ENCODE data around the gene STIP1.

The STIP1 gene

DNA sequence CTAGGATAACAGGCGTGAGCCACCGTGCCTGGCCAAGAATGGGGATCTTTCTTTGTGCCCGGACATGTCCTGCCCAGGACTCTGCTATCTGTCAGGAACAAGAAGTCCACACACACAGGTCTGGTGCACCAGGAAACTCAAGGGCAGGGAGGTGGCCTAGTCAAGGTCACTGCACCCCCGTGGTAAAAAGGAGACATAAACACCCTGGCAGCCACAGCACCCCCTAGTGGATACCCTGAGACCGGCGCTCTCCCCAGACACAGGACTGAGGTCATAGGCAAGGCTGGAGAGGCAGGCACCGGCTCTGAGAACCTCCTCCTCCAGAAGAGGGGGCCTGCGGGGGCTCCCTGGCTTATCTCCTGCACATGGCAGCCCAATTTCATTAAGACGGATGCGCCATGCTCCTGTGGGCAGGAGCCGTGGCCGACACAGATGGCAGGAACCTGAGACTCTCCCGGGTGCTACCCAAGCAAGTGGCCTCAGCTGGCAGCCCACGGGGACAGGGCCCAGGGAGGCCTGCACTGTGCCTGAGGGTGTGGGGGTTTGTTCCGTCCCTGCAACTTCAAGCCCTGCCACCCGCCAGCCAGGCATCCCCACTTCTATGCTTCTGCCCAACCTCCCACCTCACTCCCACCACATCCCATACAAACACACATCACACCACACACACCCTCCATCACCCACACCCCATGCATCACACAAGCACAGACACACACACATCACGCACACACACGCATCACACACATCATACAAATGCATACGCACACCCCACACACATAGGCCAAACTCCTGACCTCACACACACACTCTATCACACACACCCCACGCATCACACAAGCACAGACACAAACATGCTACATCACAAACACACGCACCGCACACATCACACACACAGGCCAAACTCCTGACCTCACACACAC lies 39.7 kb upstream of the STIP1 start:
- Histone ChIP-seq H4K91ac (ENCODE audit: low read length) (no peak overlapping the region), H2BK15ac (ENCODE audit: low read depth, poor library complexity, severe bottlenecking) (no peak overlapping the region), H2BK12ac (ENCODE audit: low read length in 2 of 2) (no peak overlapping the region), H2BK120ac (ENCODE audit: low read depth, low read length) (no peak overlapping the region), H3K23ac (ENCODE audit: low read length in 2 of 2) (no peak overlapping the region), H3K14ac (ENCODE audit: low read length in 2 of 2) (peak overlapping the region in 1 of 2 experiments; percentile 82), H3K9me3 (ENCODE audit: control insufficient read depth, low read length) (no peaks in the 10 kb centered on the region), H3K4ac (ENCODE audit: low read depth in 1 of 2, low read length in 2 of 2) (no peak overlapping the region), H3K4me3 (ENCODE audit: insufficient read depth in 1 of 2, low read depth in 1 of 2, low read length in 2 of 2) (no peak overlapping the region), H3K4me2 (ENCODE audit: low read length, poor library complexity, severe bottlenecking) (no peak overlapping the region), H2AK5ac (ENCODE audit: low read length, severe bottlenecking) (no peak overlapping the region), H3K18ac (ENCODE audit: low read depth in 1 of 2, low read length in 2 of 2) (no peak overlapping the region), H4K8ac (ENCODE audit: low read length) (no peak overlapping the region), H2BK5ac (ENCODE audit: low read depth, low read length, poor library complexity, severe bottlenecking) (no peak overlapping the region), H3K27ac (ENCODE audit: low read length, poor library complexity, severe bottlenecking) (no peak overlapping the region), H3K9ac (ENCODE audit: low read length) (no peak overlapping the region), H3K36me3 (ENCODE audit: control insufficient read depth in 1 of 2, insufficient read depth in 2 of 2, low read depth in 1 of 2, low read length in 2 of 2) (peaks cover 0 to 19% of the 10 kb centered on the region in 2 experiments), H3K4me1 (ENCODE audit: control insufficient read depth, insufficient read depth, low read depth, low read length) (peaks cover 22% of the 10 kb centered on the region), H3K27me3 (ENCODE audit: control insufficient read depth in 1 of 2, insufficient read depth in 1 of 2, low read length in 2 of 2) (peaks cover 0 to 13% of the 10 kb centered on the region in 2 experiments), H3K79me1 (replicated peaks; ENCODE audit: low read length, poor library complexity, severe bottlenecking) (no peaks in the 10 kb centered on the region), H2AFZ (ENCODE audit: low read depth, low read length) (no peak overlapping the region)
- peak; percentile 49 for DNase-seq
- WGBS: 75% methylated on average over 21 of the region's 22 CpGs

DNA sequence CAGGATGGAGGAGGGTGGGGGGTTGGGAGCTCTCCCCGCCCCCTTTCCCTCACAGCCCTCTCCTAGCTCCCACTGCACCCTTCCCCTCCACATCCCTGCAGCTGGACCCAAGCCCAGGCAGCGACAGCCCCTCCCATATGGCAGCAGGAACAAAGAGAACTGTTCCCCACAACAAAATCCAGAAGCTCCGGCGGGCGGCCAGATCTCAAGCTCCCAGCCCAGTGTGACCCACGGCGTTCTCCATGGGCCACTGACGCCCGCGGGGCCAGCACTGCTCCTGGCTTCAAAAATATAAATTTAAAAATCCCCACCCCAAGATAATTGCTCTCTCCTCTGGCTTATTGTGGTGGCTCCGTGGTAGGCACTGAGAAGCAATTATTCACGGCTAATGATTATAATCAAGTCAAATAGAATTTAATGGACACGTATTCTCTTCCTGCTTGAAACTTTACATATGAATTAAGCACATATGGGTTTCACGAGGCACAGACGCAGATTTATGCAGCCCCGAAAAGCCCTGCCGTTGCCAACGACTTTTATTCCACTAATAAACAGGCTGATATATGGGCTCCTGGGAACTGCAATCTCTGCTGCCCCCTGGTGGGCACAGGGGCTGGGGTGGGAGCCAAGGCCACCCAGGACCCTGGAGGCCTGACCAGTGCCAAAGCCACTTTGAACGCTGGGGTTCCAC lies 37.6 kb upstream of the STIP1 start:
- H3K27ac ChIP-seq (ENCODE audit: low read length, poor library complexity, severe bottlenecking): no peak overlapping the region
- H3K4me1 ChIP-seq (ENCODE audit: control insufficient read depth, insufficient read depth, low read depth, low read length): peaks cover 19% of the 10 kb centered on the region
- H4K8ac ChIP-seq (ENCODE audit: low read length): no peak overlapping the region
- peaks cover 0 to 19% of the 10 kb centered on the region in 2 experiments for H3K36me3 ChIP-seq (ENCODE audit: control insufficient read depth in 1 of 2, insufficient read depth in 2 of 2, low read depth in 1 of 2, low read length in 2 of 2)
- H2BK120ac ChIP-seq (ENCODE audit: low read depth, low read length): no peak overlapping the region
- H3K9ac ChIP-seq (ENCODE audit: low read length): peak overlapping the region; percentile 73
- H3K9me3 ChIP-seq (ENCODE audit: control insufficient read depth, low read length): no peaks in the 10 kb centered on the region
- no peaks in the 10 kb centered on the region for H3K79me1 ChIP-seq (replicated peaks; ENCODE audit: low read length, poor library complexity, severe bottlenecking)
- no peak overlapping the region for H2BK12ac ChIP-seq (ENCODE audit: low read length in 2 of 2)
- no peak overlapping the region for H2BK5ac ChIP-seq (ENCODE audit: low read depth, low read length, poor library complexity, severe bottlenecking)
- H2AK5ac ChIP-seq (ENCODE audit: low read length, severe bottlenecking): no peak overlapping the region
- H3K4ac ChIP-seq (ENCODE audit: low read depth in 1 of 2, low read length in 2 of 2): no peak overlapping the region
- WGBS: 46% methylated on average over 19 of the region's 19 CpGs
- DNase-seq: peak; percentile 71
- no peak overlapping the region for H3K14ac ChIP-seq (ENCODE audit: low read length in 2 of 2)
- peak overlapping the region in 1 of 2 experiments; percentile 65 for H3K4me3 ChIP-seq (ENCODE audit: insufficient read depth in 1 of 2, low read depth in 1 of 2, low read length in 2 of 2)
- no peak overlapping the region for H3K23ac ChIP-seq (ENCODE audit: low read length in 2 of 2)
- H2AFZ ChIP-seq (ENCODE audit: low read depth, low read length): no peak overlapping the region
- no peak overlapping the region for H3K18ac ChIP-seq (ENCODE audit: low read depth in 1 of 2, low read length in 2 of 2)
- H4K91ac ChIP-seq (ENCODE audit: low read length): peak overlapping the region; percentile 22
- no peak overlapping the region for H3K4me2 ChIP-seq (ENCODE audit: low read length, poor library complexity, severe bottlenecking)
- H2BK15ac ChIP-seq (ENCODE audit: low read depth, poor library complexity, severe bottlenecking): no peak overlapping the region
- H3K27me3 ChIP-seq (ENCODE audit: control insufficient read depth in 1 of 2, insufficient read depth in 1 of 2, low read length in 2 of 2): peaks cover 2 to 10% of the 10 kb centered on the region in 2 experiments

DNA sequence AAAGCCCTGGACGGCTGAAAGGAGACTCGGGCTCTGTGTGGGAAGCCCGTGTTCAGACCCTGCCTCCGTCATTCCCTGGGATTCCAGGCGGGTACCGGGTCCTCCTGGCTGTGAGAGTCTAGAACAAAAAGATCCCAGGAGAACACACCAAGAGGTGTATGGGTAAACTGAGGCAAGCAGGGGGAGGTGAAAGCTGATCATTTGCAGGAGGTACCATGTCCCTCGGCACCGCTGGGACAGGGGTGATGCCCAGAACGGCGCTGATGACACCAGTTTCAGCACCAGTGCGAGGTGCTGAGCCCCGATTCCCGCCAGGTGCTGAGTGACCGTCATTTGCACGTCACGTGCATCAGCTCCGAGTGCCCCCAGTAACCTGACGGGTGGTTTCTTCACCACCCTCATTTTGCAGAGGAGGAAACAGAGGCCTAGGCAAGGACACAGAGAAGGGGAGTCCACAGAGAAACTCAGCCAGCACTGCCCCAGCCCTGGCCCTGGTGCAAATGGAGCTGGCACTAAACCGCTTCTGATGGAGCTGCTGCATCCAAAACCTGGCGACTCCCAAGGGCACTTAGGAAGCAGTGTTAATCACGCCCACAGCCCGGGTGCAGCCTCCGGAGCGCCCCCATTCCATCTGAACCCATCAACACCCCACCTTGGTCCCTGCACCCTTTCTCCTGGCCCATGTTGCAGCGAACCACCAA lies 36.9 kb upstream of the STIP1 start:
- Histone ChIP-seq H2AK5ac (ENCODE audit: low read length, severe bottlenecking) (no peak overlapping the region), H3K18ac (ENCODE audit: low read depth in 1 of 2, low read length in 2 of 2) (no peak overlapping the region), H3K27ac (ENCODE audit: low read length, poor library complexity, severe bottlenecking) (no peak overlapping the region), H2BK12ac (ENCODE audit: low read length in 2 of 2) (no peak overlapping the region), H4K8ac (ENCODE audit: low read length) (no peak overlapping the region), H2AFZ (ENCODE audit: low read depth, low read length) (no peak overlapping the region), H3K4me3 (ENCODE audit: insufficient read depth in 1 of 2, low read depth in 1 of 2, low read length in 2 of 2) (no peak overlapping the region), H2BK15ac (ENCODE audit: low read depth, poor library complexity, severe bottlenecking) (no peak overlapping the region), H3K9ac (ENCODE audit: low read length) (no peak overlapping the region), H3K4me2 (ENCODE audit: low read length, poor library complexity, severe bottlenecking) (no peak overlapping the region), H3K79me1 (replicated peaks; ENCODE audit: low read length, poor library complexity, severe bottlenecking) (no peaks in the 10 kb centered on the region), H3K4ac (ENCODE audit: low read depth in 1 of 2, low read length in 2 of 2) (no peak overlapping the region), H3K23ac (ENCODE audit: low read length in 2 of 2) (no peak overlapping the region), H2BK120ac (ENCODE audit: low read depth, low read length) (no peak overlapping the region), H3K36me3 (ENCODE audit: control insufficient read depth in 1 of 2, insufficient read depth in 2 of 2, low read depth in 1 of 2, low read length in 2 of 2) (peaks cover 0 to 19% of the 10 kb centered on the region in 2 experiments), H3K14ac (ENCODE audit: low read length in 2 of 2) (no peak overlapping the region), H2BK5ac (ENCODE audit: low read depth, low read length, poor library complexity, severe bottlenecking) (no peak overlapping the region), H3K9me3 (ENCODE audit: control insufficient read depth, low read length) (no peaks in the 10 kb centered on the region), H4K91ac (ENCODE audit: low read length) (no peak overlapping the region), H3K27me3 (ENCODE audit: control insufficient read depth in 1 of 2, insufficient read depth in 1 of 2, low read length in 2 of 2) (peaks cover 7 to 9% of the 10 kb centered on the region in 2 experiments), H3K4me1 (ENCODE audit: control insufficient read depth, insufficient read depth, low read depth, low read length) (peaks cover 24% of the 10 kb centered on the region)
- no peak for DNase-seq
- WGBS: 80% methylated on average over 25 of the region's 25 CpGs

DNA sequence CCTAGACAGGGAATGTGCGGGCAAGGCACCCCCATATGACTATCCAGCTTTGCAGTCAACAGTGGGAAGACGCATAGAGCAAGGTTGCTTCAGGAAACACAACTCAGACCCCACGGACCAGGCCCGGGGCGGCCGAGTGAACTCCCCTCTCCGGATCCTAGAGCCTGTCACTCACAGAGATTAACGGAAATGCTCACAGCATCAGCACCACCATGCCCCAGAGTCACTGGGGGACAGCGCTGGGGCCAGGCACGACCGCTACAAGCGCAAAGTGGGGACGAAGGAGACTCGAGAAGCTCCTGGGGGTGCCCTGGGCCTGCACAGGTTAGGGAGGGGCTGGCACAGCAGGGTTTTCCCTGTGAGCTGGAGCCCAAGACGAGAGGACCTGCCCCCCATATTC lies 35.9 kb upstream of the STIP1 start:
- H3K27ac ChIP-seq (ENCODE audit: low read length, poor library complexity, severe bottlenecking): no peak overlapping the region
- no peak overlapping the region for H2AFZ ChIP-seq (ENCODE audit: low read depth, low read length)
- H3K23ac ChIP-seq (ENCODE audit: low read length in 2 of 2): no peak overlapping the region
- H3K36me3 ChIP-seq (ENCODE audit: control insufficient read depth in 1 of 2, insufficient read depth in 2 of 2, low read depth in 1 of 2, low read length in 2 of 2): peaks cover 0 to 13% of the 10 kb centered on the region in 2 experiments
- H4K8ac ChIP-seq (ENCODE audit: low read length): no peak overlapping the region
- peaks cover 4 to 13% of the 10 kb centered on the region in 2 experiments for H3K27me3 ChIP-seq (ENCODE audit: control insufficient read depth in 1 of 2, insufficient read depth in 1 of 2, low read length in 2 of 2)
- H3K9me3 ChIP-seq (ENCODE audit: control insufficient read depth, low read length): no peaks in the 10 kb centered on the region
- no peak overlapping the region for H2BK5ac ChIP-seq (ENCODE audit: low read depth, low read length, poor library complexity, severe bottlenecking)
- no peak overlapping the region for H2BK120ac ChIP-seq (ENCODE audit: low read depth, low read length)
- H3K14ac ChIP-seq (ENCODE audit: low read length in 2 of 2): no peak overlapping the region
- no peak for DNase-seq
- H2AK5ac ChIP-seq (ENCODE audit: low read length, severe bottlenecking): no peak overlapping the region
- H2BK15ac ChIP-seq (ENCODE audit: low read depth, poor library complexity, severe bottlenecking): no peak overlapping the region
- H3K4ac ChIP-seq (ENCODE audit: low read depth in 1 of 2, low read length in 2 of 2): no peak overlapping the region
- H3K18ac ChIP-seq (ENCODE audit: low read depth in 1 of 2, low read length in 2 of 2): no peak overlapping the region
- H3K4me1 ChIP-seq (ENCODE audit: control insufficient read depth, insufficient read depth, low read depth, low read length): peaks cover 24% of the 10 kb centered on the region
- H3K9ac ChIP-seq (ENCODE audit: low read length): no peak overlapping the region
- no peak overlapping the region for H2BK12ac ChIP-seq (ENCODE audit: low read length in 2 of 2)
- H4K91ac ChIP-seq (ENCODE audit: low read length): no peak overlapping the region
- no peaks in the 10 kb centered on the region for H3K79me1 ChIP-seq (replicated peaks; ENCODE audit: low read length, poor library complexity, severe bottlenecking)
- WGBS: 94% methylated on average over 15 of the region's 15 CpGs
- H3K4me2 ChIP-seq (ENCODE audit: low read length, poor library complexity, severe bottlenecking): no peak overlapping the region
- no peak overlapping the region for H3K4me3 ChIP-seq (ENCODE audit: insufficient read depth in 1 of 2, low read depth in 1 of 2, low read length in 2 of 2)

Measured in mesenchymal stem cell (in vitro differentiated cells and primary cell).